NCI-H2196 treated with DMSO at 0.1 percent for 48 hours (cell line): ENCODE measurements around the gene ANKRA2.
A peak's percentile ranks its signal among the peaks of the same experiment; 100 is the strongest.

Source experiments
- DNase-seq: peaks from one replicate; lab custom pipeline; 2025; ENCODE audit not compliant: unreplicated experiment; lab: John Stamatoyannopoulos, UW

ANKRA2 gene, protein sequence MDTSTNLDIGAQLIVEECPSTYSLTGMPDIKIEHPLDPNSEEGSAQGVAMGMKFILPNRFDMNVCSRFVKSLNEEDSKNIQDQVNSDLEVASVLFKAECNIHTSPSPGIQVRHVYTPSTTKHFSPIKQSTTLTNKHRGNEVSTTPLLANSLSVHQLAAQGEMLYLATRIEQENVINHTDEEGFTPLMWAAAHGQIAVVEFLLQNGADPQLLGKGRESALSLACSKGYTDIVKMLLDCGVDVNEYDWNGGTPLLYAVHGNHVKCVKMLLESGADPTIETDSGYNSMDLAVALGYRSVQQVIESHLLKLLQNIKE

DNA sequence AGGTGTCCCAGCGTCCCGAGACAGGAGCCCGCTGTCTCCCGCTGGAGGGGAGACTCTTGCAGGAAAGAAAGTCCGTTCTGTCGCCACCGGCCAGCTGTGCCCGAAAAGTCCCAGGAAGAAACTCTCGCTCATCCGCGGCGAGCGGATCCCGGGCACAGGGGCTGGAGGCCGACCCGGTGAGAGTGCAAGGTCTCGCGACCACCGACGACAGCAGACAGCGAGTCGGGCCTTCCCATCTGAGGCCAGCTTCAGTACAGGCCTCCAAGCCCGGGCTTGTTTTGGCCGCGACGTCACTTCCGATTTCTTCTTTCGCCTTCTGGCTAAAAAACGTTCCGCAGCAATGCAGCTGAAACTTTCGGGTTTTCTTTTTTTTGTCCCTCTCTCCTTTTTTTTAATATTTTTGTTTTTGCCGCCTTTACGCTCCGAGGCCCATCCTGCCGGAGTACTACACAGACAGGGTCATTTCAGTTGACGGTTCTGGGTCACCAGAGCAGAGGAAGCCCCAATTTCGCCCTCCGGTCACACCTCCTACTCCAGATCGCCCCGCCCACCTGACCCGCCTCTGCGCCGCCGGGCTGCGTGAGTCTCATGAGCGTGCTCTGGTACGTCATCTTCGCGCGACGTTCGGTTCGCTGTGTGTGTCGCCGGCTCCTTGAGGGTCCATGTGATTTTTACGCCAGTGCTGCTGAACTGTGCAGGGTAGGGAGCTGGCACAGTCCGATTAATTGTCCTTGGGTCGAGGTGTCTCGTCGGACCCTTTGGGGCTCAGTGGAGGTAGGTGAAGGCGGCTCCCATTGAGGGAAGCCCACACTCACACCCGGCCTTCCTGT, at the start of gene ANKRA2, which contains the start of gene UTP15:
TSS of gene ANKRA2 (minus strand) at position 501 of the 830 bp plus-strand sequence. CDS start 2,758 bp downstream, outside the sequence.
TSS of gene UTP15 (plus strand) at position 605 of the 830 bp plus-strand sequence. CDS start 1,602 bp downstream, outside the sequence.
- DNase-seq, result peak; percentile 68

DNA sequence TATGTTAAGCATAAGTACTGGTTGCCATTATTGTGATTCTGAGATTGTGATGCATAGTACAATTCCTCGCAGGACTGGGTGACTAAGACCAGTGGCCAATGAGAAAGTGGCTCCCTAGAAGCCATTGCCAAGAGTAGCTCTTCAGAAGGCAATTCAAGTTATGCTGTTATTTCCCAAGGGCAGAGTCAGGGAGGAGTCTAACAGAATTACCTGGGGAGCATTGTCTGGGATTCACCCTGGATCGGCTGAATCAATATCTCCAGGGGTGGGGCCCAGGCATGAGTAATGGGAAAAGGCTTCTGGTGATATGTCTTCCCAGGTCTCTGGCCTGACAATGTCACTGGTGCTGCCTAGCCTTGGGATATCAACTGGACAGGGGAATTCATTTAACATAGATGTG, 49.6 kb upstream of the ANKRA2 start:
- no peak for DNase-seq

DNA sequence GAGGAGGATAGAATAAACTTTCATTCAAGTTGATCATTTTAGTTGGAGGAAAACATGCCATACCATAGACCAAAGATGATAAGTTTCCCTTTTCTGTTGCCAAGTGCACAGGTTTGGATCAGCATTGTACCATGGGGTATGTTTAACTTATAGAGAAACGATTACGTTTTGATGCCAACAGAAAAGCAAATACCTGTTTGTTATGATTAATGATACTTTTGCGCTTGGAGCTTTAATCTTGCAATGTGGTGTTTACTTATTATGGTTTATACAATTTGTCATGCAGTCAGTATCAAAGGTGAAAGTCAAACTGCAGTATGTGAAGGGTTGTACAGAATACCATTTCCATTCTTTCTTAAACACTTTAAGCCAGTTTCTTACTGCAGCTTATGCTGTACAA, 47.4 kb upstream of the ANKRA2 start:
- no peak for DNase-seq

DNA sequence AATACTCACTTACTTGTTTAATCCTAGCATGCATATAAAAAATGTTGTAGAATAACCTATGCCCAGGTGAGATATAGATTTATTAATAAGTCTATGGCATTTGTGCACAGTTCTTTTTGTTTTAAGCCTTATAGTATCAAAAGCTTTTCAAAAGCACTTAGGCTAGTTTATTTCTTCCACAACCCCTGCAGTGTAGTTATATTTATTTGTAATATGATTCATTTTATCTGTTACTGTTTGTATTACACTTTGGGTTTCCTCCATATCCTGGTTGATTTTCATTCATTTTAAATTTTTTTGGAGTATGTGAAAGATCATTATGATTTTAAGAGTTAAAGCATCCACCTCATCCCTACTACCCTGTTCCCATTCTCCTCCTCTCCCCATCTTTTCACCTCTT, 41.8 kb upstream of the ANKRA2 start:
- DNase-seq, result no peak

DNA sequence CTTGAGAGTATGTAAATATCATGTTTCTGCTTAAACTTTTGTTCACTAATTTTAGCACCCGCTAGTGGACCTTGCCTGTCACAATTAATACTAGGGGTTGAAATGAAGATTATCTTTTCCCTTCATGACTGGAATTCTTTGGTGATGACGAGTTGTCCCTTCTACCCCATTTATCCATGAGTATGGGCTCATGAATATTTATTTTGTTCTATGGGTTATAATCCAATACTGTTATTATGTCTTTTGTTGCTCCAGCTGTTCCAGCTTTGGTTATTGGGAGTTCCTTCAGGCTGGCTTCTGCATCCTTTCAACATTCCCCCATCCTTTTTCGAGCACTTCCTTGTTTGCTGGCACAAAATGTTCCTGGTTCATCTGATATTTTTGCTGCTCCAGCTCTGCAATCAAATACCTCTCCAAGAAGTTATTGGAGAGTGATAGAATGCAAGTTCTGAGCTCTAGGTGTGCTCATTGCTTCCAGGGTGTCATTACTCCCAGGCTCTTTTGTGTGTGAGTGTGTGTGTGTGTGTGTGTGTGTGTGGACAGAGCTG, 40.8 kb upstream of the ANKRA2 start:
- DNase-seq, result no peak

DNA sequence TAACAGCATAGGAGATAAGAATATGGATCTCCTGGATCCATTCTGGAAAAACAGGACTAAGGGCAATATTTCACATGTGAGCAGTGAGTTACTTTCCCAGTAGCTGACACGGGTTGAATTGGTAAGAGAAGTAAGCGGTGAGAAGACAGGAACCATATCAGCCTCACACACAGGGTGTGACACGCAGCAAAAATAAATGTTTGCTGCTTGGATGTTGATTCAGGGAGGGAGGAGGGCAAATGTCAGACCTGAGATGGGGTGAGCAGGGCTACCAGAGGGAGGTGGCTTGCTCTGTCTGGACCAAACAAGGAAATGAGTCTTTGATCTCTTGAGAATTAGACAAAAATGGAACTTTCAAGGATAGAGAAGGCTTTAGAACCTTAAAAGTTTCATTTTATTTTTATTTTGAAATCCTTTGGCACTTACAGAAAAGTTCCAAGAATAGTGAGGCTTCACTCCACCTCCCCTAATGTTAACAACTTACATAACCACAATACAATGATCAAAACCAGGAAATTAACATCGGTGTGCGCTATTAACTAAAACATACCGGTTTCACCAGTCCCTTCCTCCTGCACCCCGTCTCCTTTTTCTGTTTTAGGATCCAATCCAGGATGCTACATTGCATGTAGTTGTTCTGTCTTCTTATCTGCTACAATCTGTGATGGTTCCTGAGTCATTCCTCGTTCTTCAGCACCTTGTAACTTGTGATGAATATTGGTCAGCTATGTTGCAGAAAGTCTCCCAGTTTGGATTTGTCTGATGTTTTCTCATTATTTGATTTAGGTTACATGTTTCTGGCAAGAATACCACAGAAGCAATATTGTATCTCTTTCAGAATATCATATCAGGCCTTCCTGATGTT, 40.0 kb upstream of the ANKRA2 start:
- no peak for DNase-seq

DNA sequence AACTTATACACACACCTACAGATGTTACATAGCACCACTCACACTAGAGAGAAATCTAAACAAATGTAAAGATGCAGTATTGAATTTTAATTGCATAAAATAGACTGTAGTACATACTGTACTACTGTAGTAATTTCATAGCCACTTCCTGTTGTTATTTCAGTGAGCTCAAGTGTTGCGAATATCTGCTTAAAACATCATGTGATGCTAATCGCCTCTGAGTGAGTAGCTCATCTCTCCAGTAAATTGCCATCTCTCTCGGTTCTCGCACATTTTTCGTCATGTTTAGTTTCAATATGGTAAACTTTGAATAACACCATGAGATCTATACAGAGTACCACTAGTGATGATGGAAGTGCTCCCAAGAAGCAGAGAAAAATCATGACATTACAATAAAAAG, 38.6 kb upstream of the ANKRA2 start:
- no peak for DNase-seq

DNA sequence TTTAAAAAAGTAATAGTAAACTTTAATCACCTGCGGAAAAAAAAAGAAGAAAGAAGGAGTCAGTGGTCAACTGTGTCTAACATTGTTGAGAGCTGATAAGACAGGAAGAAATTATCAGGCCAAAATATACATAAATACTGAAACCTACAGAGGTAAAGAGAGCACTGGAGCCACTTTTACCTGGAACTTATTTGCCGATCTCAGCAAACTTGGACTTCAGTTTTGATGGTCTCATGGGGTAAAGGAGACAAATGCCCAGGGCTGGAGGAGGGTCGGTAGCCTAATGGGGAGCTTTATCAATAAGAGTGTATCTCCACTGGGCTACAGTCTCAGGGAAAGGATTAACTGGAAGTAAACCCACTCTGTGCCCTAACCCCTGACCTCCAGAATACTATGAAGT, 33.9 kb upstream of the ANKRA2 start:
- DNase-seq, result no peak

DNA sequence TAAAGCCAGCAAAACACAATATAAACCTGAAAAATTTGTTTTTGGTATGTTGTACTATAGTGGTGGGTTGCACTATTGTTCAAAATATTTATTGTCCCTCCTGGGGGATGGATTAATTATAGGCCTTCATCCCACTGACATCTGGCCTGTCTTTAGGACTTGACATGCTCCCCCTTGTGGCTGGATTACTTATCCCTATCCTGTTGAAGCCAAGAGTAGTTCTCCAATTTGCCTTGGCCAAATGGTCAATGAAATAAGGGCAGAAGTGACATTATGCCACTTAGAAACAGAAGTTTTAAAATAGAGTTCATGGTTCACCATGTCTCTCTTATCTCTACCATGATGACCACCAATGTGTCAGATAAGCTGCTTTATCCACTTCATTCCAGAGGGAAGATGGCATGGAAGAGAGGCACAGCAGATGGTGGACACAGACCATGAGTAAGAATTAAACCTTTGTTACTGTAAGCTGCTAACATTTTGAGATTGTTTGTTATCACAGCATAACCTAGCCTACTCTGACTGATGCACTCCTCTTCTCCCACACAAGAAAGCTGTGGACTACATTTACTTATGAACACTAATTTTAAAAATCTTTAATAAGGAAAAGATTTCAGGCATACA, 31.4 kb upstream of the ANKRA2 start:
- no peak for DNase-seq

DNA sequence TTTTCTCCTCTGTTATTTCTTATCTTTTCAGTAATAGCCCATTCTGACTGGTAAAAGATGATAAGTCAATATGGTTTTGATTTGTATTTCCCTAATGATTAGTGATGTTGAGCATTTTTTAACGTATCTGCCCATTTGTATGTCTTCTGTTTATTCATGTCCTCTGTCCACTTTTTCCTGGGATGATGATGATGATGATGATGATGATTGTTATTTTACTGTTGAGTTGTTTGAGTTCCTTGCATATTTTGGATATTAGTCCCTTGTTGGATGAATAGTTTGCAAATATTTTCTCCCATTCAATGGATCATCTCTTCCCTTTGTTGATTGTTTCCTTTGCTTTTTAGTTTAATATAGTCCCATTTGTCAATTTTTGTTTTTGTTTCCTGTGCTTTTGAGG, 27.1 kb upstream of the ANKRA2 start:
- DNase-seq, result no peak

DNA sequence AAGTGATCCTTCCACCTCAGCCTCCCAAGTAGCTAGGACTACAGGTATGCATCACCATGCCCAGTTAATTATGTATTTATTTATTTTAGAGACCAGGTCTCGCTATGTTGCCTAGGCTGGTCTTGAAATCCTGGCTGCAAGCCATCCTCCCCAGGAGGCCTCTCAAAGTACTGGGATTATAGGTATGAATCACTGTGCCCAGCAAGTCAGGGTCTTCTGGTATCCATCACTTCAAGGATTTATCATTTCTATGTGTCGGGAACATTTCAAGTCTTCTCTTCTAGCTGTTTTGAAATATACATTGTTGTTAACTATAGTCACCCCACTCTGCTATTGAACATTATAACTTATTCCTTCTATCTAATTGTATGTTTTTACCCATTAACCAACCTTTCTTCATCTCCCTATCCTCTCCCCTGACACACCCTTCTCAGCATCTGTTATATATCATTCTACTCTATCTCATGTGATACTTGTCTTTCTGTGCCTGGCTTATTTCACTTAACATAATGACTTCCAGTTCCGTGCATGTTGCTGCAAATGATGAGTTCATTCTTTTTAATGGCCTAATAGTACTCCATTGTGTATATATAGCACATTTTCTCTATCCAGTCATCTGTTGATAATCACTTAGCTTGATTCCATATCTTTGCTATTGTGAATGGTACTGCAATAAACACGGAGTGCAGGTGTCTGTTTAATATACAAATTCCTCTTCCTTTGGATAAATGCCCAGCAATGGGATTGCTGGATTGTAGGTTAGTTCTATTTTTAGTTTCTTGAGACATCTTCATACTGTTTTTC, 26.5 kb upstream of the ANKRA2 start:
- DNase-seq, result no peak

DNA sequence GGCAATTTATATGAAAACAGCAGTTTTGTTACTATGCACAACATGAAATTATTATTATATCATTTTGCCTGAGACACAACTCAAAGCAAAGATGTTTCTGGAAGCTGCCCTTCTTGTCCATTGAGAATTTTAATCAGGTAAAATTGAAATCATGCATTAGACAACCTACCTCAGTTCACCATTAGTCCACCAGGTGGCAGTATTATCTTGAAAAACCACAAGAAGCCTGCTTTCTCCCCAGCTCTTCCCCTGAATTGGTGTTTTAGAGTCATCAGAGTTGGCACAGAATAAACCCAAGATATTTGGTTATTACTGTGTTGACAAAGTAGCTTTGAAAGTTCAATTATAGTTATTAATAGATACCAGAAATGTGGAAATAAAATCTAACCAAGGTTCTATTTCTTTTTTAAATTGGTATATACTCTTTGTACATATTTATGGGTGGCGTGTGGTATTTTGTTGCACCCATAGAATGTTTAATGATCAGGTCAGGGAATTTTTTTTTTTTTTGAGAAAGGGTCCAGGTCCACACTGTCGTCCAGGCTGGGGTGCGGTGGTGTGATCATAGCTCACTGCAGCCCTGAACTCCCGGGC, 25.8 kb upstream of the ANKRA2 start:
- peak; percentile 12 for DNase-seq

DNA sequence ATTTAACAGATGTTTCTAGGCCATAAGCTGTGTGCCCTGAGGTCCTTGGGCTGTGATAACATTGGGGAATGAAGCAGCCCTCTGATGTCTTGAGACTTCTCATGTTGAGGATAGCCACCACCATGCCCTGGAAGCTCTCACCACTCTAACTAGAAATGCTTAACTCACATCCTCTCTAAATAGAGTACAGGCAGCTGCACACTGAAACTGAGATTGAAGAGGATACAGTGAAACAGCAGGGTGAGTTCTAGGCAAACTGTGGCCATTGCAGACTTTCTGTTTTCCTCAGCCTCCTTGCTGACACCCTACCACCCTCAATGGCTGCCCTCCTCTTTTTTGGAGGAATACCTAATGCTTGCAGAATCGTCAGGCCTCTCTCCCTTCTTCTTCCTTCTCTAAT, 22.5 kb upstream of the ANKRA2 start:
- no peak for DNase-seq

DNA sequence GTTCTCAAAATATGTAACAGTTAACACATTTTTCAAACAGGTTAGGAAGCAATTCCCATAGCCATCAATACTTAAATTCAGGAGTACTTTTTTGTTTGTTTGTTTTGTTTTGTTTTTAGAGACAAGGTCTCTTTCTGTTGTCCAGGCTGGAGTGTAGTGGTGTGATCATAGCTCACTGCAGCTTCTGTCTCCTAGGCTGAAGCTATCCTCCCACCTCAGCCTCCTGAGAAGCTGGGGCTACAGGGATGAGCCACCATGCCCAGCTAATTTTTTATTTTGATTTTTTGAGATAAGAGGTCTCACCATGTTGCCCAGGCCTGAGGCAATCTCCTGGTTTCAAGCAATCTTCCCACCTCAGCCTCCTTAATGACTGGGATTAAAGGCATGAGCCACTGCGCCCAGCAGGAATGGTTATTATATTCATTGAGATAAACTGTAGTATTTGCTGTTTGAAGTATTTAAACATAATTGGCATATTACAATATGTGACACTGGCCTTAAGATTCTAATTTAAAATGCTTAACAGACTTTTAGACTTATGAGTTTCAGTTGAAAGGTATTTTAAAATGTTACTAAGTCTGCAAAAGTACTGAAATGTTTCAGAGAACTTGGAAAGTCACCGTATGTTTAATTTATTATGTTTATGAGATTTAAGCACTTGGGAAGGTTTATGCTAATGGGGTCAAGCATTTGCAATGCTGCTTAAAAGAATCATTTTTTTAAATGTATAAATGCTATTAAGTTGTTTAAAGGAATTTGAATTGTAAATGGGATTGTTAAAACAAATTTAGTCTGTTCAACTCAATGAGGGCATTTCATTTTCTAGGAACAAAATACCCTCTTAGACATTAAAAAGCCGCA, 17.1 kb upstream of the ANKRA2 start:
- no peak for DNase-seq

DNA sequence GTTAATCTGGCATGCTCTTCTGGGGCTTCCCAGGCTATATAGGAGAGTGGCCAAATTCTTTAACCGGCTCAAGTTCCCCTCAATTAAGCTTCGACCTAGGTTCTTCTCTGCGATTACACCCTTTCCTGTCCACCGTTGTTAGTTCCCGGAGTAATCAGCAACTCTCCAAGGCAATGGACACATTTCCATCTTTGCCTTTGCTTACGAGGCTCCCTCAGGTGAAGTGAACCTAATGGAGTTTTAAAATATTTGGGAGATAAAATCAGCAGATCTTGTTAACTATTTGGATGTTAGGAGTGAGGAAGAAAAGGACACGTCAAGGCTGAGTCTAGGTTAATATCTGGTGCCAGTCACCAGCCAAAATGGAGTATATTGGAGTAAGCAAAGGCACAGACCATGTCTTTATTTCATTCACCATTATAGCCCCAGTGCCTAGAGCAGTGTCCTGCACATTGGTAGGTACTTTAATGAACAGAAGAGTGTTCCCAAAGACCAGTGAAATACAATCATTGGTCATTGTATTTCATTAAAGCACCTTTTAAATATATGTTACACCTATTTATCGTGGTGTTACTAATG, 619 bp upstream of the ANKRA2 start:
- DNase-seq, result no peak

DNA sequence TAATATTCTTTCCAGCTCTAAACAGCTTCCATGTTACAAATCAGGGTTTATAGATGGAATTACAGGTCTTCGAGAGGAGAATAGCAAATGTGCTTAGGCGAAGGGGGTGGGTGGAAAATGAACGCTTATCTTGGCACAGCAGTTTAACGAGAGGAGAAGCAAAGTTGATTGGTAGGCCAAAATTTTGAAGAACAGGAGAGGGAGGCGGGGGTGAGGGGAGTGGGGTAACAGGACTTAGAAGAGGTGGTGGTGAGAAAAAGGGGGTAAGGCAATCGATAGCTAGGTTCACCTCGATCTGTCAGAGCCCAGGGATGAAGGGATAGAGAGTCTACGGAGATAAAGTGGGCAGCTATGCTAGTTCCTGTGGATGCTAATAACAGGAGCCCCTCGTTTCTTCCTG, 764 bp downstream of the ANKRA2 start:
- no peak for DNase-seq

DNA sequence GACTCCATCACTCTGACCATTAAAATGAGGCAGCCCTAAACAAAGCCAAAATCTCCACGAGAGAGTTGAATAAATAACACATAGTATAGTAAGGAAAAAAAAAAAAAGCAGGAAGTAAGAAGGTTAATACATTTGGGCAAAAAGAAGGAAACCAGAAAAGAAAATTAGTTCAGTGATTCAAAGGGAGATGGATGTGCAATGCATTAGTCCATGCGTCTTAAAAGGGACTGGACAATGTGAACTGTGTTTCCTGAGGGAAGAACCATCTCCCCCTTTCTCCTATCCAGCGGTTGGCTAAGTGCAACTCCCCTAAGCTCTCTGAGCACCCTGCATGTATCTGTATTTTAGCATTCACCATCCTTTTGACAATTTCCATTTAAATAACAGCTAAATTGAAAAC, 1.4 kb downstream of the ANKRA2 start:
- no peak for DNase-seq

DNA sequence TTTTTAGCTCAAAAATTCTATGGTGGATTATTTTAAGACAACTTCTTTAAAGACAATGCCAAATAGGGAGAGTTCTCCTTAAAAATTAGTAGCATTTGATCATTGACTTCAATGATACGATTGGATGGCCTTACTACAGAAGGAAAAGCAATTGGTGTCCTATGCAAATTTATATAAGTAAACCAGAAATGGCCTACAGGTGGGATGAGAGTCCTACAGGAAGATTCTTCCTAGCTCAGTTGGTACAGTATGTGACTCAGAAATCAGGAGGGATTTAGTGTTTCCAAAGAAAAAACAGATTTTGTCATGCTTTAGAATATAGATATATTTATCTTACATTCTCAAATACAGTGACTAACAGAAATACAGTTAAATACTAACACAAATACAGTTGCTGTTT, 6.5 kb downstream of the ANKRA2 start:
- DNase-seq, result no peak
